Prostate gland (tissue), 2 donors: Measurements from ENCODE around the gene CHST15.

ENCODE experiments used
- POLR2A ChIP-seq: fragments of 450-650 bp; IDR thresholded peaks from one replicate; pipeline ENCODE4 v1.6.1; 2016; ENCODE audit warnings: antibody characterized with exemption, mild to moderate bottlenecking
- POLR2AphosphoS5 ChIP-seq: sonication (generic); formaldehyde crosslinking; IDR thresholded peaks from one replicate; pipeline ENCODE4 v1.6.1; 2017; ENCODE audit warnings: antibody characterized with exemption
- TF ChIP-seq, protein P1 (sequence below), 4 experiments: fragments of 200-600 bp in 2 of 4; fragments of 450-650 bp in 2 of 4; sonication (generic) in 2 of 4; IDR thresholded peaks; 1 replicate in 3 of 4; 2 replicates in 1 of 4; pipeline ENCODE4 v1.5.1; 2016 to 2019; ENCODE audit warnings: antibody characterized with exemption in 4 of 4, mild to moderate bottlenecking in 2 of 4, moderate library complexity in 2 of 4

DNA sequence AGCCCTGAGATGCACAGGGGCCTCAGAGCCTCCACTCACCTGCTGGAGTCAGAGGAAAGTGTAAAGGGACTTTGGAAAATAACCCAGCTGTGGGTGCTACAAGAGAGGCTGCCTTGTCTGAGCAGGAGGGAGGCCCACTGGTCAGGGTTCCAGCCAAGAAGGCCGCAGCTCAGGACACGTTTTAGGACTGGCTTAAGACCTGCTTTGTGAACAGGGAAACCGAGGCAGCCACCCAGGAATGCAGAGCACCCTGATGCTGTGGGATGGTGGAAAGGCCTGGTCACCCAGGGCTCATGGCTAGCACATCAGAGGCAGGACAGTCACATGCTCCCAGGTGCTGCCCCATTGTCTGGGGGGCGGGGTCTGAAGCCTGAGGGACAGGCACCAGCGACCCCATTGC, 38.9 kb upstream of the CHST15 start:
- TF ChIP-seq POLR2A (no peak), POLR2AphosphoS5 (no peak)
- TF ChIP-seq, protein P1, sequence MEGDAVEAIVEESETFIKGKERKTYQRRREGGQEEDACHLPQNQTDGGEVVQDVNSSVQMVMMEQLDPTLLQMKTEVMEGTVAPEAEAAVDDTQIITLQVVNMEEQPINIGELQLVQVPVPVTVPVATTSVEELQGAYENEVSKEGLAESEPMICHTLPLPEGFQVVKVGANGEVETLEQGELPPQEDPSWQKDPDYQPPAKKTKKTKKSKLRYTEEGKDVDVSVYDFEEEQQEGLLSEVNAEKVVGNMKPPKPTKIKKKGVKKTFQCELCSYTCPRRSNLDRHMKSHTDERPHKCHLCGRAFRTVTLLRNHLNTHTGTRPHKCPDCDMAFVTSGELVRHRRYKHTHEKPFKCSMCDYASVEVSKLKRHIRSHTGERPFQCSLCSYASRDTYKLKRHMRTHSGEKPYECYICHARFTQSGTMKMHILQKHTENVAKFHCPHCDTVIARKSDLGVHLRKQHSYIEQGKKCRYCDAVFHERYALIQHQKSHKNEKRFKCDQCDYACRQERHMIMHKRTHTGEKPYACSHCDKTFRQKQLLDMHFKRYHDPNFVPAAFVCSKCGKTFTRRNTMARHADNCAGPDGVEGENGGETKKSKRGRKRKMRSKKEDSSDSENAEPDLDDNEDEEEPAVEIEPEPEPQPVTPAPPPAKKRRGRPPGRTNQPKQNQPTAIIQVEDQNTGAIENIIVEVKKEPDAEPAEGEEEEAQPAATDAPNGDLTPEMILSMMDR (IDR thresholded peaks at IDR 0.05) = no peak
